PC-9 (cell line): ENCODE results near the gene LARP4.
"Not testable (repeated sequence)": the region's sequence is repeated elsewhere in the genome, so short reads cannot be mapped to it uniquely, and the experiment has no call there.

Source experiments
- CTCF ChIP-seq: fragments of 200-600 bp; sonication (generic); conservative IDR thresholded peaks from 2 replicates; pipeline ENCODE4 v1.6.1; 2017; ENCODE audit warnings: mixed run types, antibody characterized with exemption, mild to moderate bottlenecking, moderate library complexity
- EZH2 ChIP-seq: fragments of 200-600 bp; sonication (generic); IDR thresholded peaks from 2 replicates; pipeline ENCODE4 v1.8.0; 2017; ENCODE audit warnings: antibody characterized with exemption, low read depth

GRCh38 chr12:50449671-50450070 is 49.0 kb downstream of the LARP4 start:
- not testable (repeated sequence) for TF ChIP-seq CTCF, EZH2
